ENCODE results near the gene GULP1.
A peak's percentile ranks its signal among the peaks of the same experiment; 100 is the strongest.
"Not testable (repeated sequence)": the region's sequence is repeated elsewhere in the genome, so short reads cannot be mapped to it uniquely, and the experiment has no call there.

GULP1 gene

GRCh38 chr2:188293601-188294351, 2.1 kb downstream of the GULP1 start:
- DNase-seq, result peak; percentile 12

DNA sequence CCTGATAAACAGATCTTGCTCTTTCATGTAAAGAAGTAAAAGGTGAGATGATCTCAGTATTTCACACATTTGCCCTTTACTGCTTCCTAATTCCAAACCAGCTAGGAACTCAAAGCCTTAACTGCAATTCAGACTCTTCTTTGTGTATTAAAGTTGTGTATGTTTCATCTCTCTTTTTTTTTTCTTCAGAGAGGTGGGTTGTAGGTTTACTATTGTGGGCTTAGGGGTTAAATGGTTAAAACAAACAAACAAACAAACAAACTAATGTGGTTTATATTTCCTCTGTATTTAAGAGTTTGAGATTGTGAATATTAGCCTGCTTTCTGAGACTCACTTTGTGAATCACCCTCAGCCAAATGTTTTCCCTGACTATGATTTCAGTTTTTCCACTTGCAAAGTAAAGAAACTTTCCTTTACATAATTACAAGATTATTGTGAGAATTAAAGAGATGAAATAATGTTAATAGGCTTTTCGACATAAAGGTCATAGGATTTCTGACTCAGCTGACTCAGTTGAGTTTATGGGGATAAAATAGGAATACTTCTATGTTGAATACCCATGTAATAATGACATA, 2.8 kb downstream of the GULP1 start:
- no peak for DNase-seq

DNA sequence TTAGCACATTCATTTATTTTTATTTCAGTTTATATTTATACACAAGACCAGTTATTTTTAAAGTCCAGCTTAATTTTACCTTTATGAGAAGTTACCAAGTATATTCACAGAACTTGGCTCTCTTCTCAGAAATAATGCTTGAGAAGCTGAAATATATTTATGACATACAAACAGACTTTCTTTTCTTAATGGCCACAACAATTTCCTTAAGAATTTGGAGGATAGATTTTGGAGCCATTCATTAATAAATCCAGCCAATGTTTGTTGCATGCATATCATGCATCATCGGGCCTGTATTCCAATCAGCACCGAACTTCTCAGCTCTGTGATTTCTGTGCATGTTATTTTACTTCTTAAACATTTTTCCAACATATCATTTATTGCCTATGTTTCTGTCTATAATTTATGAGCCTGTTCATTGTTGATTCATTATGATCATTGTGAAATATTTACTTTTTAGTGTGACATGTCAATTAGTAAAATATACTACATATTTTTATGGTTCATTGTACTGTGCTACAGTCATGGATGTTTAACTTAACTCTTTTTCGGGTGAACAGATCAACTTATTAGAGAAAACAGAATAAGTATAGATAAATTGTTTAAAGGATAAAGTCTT, 3.5 kb downstream of the GULP1 start:
- no peak for DNase-seq

GRCh38 chr2:188297978-188298377, 6.3 kb downstream of the GULP1 start:
- no peak for DNase-seq

GRCh38 chr2:188298937-188299371, 7.3 kb downstream of the GULP1 start:
- not testable (repeated sequence) for DNase-seq

DNA sequence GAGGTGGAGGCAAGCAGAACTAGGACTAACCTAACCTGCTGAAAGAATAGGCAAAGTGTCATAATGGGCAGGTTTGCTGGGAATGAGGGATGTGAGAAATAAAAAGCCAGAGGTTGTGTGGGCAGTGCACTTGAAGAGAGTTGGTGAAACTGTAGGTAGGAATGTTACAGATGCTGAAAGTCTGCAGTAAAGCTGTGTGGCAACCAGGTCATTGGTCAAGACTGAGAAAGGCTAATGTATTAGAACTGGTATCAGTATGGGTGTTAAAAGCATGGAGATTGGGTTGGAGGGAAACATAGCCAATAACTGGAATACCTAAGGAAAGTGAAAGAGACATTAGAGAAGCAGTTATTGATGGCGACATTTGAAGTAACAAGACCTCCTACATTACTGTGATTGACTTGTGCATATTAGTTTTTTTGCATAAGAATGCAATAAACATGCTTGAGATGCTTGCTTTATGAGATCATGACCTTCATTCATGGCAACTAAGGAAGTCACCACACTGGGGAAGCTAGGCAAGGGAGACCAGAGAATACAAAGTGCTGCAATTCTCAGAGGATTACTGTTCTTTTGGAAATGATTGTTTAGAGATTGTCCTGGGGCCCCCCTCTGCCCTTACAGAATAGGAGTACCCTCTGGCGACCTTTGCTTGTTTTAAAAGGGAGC, 11.8 kb downstream of the GULP1 start:
- DNase-seq, result no peak

- no peak for DNase-seq
These were observed 13.6 kb downstream of the GULP1 start for GRCh38 chr2:188305271-188305670.

- DNase-seq, result no peak
These were observed 14.6 kb downstream of the GULP1 start for GRCh38 chr2:188306271-188306670.

- DNase-seq, result no peak
These were observed 16.2 kb downstream of the GULP1 start for GRCh38 chr2:188307850-188308283.

- no peak for DNase-seq
These were observed 16.8 kb downstream of the GULP1 start for GRCh38 chr2:188308483-188308882.

- no peak for DNase-seq
These were observed 17.7 kb downstream of the GULP1 start for GRCh38 chr2:188309364-188309763.

GRCh38 chr2:188314314-188315054, 22.8 kb downstream of the GULP1 start:
- no peak for DNase-seq

- no peak for DNase-seq
These were observed 24.1 kb downstream of the GULP1 start for GRCh38 chr2:188315750-188316149.

DNA sequence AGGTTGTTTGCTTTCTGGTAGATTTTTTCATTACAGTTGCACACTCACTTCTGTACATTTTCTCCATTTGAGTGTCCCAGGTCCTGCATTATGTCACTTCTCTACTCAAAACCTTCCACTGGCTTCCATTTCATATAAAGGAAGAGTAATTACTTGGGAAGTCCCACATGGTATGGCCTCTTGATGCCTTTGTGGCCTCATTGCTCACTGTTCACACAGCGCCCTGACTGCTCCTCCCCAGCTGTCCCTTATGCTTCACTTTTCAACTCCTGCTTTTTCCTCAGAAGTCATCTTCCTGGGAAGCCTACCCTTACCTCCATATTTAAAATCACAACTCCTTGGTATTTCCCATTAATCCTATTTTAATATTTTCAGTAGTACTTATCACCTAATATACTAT, 24.7 kb downstream of the GULP1 start:
- DNase-seq, result no peak

DNA sequence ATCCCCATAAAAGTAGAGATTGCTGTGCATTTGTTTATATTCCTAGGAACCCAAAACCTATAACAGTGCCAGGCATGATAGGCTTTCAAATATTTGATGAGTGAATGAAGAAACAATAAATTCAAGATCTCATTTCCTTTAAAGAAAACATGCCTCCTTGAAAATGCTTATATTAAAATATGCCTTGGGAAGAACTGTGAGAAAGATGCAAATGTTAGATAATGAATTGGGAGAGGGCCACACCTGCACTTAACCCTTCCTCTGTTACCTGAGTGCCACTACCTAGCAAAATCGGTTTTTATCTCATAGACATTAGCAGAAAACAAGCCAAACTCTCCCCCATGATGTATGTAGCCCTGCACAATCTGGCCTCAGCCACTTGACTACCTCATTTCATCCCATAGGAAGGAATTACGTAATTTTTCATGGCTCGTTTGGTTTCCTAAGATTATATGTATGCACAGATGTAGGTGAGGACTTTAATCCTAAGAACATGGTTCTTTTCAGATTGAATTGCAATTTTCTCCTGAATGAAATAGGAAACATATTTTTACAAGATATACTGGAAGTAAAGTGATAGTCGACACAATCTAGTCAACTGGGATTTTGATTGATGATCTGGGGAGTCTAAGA, 25.2 kb downstream of the GULP1 start:
- DNase-seq, result no peak

- DNase-seq, result no peak
These were observed 26.6 kb downstream of the GULP1 start for GRCh38 chr2:188318161-188318749.

DNA sequence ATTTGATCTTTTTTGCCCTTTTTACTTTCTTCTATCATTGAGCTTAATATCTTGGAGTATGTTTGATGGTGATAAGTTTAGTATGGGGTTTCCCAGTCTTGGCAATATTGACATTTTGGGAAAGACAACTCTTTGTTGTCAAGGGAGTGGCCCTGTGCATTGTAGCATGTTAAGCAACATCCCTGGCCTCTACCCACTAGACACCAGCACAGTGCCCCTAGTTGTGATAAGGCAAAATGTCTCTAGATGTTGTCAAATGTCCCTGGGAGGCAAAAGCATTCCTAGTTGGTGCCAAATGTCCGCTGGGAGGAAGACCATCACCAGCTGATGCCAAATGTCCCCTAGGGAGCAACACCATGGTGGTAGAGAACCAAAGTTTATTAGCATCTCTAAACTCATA, 28.2 kb downstream of the GULP1 start:
- no peak for DNase-seq

DNA sequence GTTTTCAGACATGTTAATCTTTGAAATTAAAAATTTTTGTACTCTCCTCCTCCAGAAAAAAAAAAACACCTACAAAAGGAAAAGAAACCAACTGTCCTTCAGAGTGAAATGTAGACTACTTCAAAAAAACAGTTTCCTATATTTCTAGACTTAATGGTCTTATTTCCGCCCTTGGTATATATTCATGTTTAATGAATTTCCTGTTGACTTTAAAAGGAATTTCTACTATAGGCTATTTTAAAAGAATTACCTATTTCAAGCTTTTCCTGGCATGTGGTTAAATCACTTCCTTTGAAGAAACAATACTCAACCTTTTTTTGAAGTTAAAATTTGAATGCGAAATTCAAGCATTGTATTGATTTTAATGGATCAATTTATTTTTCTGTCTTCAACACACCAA, 29.2 kb downstream of the GULP1 start:
- no peak for DNase-seq

DNA sequence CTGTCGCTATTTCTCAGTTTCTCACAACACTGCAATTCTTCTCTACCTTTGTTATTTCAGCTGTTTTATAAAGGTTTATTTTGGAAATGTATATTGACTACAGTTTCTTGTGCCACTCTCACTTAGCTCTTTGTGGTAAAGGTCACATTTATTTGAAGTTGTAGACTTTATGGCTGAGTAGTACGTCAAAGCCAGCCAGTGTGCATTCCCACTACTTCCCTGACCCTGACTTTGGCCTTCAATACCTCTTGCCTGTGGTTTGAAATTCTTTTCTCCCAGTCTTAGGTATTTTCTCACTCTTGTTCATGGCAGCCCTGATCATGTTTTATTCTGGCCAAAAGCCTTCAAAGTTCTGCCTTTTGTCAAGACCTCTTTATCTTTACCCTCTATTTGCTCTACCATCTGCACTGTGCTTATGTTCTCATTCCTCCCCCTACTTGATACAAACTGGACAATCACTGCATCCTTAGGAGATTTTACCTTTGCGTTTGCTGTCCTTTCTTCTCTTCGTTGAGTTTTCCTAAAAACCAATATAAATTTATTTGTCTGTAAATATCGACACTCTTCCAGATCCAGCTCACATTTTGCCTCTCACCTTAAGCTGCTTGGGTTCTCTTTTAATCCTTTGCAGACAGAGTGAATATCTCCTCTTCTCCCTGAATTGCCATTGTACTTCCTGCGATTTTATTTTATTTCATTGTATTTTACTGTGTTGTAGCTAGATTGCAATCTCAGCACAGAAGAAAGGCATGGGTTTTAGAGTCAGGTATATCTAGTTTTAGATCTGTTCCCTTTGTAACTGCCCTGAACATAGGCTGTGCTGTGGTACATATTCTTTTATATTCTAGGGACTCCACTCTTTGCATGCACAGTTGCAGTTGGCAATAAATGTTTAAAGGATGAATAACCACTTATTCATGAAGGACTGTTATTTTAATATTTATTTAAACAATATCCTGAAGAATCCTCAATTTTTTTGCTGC, 31.2 kb downstream of the GULP1 start:
- no peak for DNase-seq

DNA sequence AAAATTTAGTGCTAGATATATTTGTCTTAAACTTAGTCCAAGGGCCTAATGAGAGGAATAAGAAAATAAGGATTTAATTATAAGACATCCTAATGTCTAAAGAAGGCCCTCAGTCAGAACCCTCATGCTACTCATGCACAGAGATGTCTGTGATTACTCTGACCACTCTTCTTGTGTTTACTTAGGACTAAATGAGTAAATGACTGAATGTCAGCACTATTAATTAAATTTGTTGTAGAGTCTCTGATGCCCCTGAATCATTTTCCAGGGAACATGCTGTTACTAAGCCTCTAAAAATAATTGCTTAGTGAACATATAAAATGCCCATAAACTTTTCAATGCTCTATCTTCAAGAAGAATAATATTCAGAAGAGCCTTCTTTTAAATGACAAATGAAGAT, 32.4 kb downstream of the GULP1 start:
- DNase-seq, result no peak

DNA sequence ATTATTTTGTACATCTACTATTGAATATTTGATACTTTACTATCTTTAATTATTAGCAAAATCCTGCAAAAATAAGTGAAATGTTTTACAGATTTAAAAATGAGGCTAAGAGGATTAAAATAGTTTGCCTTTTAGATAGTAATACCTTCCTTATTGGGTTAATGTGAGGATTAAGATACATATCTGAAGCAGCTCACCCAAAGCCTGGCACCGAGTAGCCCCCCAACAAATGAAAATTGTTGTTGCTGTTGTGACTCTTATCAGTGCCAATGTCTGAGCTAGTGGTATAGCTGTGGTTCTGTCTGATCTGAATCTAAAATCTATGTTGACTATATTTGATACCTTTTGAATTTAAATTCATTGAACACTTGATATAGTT, 34.6 kb downstream of the GULP1 start:
- DNase-seq, result no peak

All from NCI-H2171 treated with DMSO at 0.1 percent for 48 hours (cell line).